GM18520 (cell line): Measurements from ENCODE around the gene ROPN1.
"Not testable (repeated sequence)": the region's sequence is repeated elsewhere in the genome, so short reads cannot be mapped to it uniquely, and the experiment has no call there.

Source experiments
- ATAC-seq: cut with Tn5 transposase; IDR thresholded peaks from one replicate; pipeline ENCODE4 v1.9.1; 2021; ENCODE audit not compliant: unreplicated experiment

The ROPN1 gene

DNA sequence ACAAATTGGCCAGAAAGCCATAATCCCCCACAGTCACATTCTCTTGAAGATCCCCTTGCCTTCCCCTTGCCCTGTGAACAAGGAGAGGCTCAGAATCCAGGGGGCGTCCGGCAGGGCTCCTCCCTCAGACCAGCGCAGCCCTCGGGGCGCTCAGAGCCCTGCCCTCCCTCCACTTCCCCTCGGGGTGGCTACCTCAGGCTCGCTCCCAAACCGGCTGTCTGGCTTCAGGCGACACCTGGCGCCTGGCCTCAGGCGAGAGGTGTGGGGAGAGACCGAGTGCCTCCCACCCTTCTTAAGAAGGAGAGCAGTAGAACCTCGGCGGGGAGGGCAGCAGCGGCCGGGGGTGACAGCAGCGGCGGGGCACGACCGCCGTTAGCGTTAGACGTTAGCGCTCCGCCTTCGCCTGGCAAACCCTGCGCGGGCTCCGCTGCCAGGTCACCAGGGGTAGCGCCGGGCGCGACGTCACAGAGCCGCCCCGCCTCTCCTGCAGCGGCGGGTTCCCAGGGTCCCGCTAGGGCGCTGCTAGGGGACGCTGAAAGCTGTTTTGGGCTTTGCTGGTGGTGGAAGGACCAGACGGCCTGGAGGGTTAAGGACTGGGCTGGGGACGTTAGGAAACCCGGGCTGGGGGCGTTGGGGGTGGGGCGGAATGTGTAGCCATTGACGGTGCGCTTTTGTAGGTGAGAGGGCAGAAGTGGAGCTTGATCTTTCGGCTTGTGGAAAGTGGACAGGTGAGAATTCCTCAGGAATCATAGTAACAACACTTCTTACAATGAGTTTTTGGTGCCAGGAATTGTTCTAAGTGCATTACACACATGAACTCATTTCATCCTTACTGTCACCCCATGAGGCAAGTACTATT lies at the start of gene ROPN1:
TSS of gene ROPN1 (minus strand) at position 395 of the 859 bp plus-strand sequence. CDS start 11,643 bp downstream, outside the sequence.
- ATAC-seq = not testable (repeated sequence)

DNA sequence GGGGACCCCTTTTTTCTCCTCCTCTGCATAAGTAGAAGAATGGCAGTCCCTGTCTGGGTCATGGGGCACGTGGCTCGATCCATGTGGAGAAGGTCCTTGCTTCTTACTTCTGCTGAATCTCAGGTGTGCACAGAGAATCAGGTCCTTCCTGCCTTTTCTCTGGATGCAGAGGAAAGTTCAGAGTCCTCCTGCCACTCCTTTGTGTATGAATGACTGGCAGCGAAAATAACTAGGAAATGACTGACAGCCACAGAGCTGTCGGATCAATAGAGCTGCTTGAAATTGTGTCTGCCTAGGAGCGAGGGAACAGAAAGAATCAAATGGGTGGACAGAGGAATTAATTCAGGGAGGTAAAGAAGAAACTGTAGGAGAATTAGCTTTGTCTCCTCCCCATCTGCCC lies 49.6 kb upstream of the ROPN1 start:
- no peak for ATAC-seq

- ATAC-seq = no peak
Observed at GRCh38 chr3:124037326-124037725, 45.4 kb upstream of the ROPN1 start.

GRCh38 chr3:124036214-124036613 lies 44.3 kb upstream of the ROPN1 start:
- ATAC-seq = not testable (repeated sequence)

- ATAC-seq = no peak
Observed at GRCh38 chr3:124035463-124036121, 43.7 kb upstream of the ROPN1 start.

- no peak for ATAC-seq
Observed at GRCh38 chr3:124034844-124035152, 42.9 kb upstream of the ROPN1 start.

GRCh38 chr3:124034016-124034843 lies 42.3 kb upstream of the ROPN1 start:
- ATAC-seq = no peak

DNA sequence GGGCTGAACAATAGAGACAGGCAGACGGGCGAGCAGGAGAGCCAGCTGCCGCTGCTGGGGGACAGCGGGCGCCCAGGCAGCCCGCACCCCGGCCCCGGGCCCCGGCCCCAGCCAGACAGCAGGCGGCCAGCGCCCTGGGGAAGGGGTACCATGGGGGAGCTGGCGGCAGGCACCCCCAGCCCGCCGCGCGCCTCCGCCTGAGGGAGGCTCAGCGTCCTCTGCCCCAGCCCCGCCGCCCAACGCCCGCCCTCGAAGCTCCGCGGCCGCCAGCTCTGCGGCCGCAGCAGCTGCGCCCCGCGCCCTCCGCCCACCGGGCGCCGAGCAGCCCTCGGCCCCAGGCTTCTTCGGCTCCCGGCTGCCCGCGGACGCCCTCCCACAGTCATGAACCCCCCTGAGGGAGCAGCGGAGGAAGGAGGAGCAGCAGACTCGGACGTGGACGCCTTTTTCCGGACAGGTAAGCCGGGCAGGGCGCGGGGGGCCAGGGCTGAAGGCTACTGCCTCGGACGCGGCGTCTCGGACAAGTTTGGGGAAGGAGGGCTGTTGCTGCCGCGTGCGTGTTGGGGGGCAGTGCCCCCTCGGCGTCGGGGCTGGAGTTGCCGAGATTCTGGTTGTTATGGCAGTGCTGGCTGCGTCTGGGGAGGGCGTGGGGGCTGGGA lies 41.6 kb upstream of the ROPN1 start, which contains the start of gene KALRN:
TSS of gene KALRN (plus strand) at position 10 of the 656 bp plus-strand sequence.
- ATAC-seq = no peak

DNA sequence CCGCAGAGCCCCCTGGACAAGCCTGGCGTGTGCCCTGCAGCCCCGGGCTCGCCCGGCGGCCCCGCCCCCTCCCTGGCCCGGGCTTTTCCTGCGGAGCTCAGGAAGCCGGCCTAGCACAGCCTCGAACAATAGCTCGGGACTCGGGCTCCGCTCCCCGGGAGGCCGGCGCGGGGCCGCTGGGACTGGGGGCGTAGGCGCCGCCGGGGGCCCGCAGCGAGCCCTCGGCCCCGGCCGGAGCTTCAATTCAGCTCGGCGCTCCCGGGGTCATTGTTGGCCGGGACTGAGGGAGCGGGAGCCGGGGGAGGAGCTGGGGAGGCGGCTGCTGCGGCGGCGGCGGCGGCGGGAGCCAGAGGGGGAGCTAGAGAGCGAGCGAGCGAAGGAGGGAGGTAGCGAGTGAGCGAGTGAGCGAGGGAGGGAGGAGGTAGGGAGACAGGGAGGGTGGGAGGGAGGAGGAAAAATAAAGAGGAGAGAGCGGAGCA lies 41.0 kb upstream of the ROPN1 start:
- peak; percentile 48 for ATAC-seq

- no peak for ATAC-seq
Observed at GRCh38 chr3:124032311-124032880, 40.5 kb upstream of the ROPN1 start.

- no peak for ATAC-seq
Observed at GRCh38 chr3:124026516-124026915, 34.6 kb upstream of the ROPN1 start.

DNA sequence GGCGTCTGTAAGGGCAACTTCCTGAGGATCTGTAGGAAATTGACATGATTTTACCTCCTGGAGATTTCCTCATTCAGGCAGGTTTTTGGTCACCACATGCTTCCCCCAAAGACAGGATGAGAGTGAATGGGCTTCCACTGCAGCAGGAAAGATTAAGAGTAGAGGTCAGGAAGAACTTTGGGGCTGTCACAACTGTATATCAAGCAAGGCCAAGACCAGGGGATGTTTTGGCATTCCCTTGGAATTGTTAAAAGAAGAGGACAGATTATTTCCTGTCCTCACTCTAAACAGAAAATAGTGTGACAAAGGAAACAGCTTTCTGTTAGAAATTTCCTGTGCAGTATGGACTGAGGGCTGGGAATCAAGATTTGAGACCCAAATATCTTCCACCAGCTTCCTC lies 31.6 kb upstream of the ROPN1 start:
- ATAC-seq = not testable (repeated sequence)

DNA sequence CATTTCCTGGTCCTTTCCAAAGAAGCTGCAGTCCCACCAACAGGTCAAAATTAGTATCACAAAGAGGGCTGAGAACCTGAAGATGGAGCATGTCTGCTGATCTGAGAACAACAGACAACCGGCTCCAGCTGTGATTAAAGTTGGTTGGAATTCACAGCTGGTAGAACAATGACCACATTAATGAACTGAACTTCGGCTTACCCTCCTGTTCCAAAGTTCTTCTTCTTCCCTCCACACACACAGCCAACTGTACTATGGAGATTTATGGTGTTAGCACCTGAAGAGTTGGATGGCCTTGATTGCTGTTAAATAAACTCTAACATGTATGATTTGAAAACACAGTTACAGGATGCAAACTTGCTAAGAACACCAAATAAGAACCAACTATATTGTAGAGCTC lies 27.4 kb upstream of the ROPN1 start:
- no peak for ATAC-seq

DNA sequence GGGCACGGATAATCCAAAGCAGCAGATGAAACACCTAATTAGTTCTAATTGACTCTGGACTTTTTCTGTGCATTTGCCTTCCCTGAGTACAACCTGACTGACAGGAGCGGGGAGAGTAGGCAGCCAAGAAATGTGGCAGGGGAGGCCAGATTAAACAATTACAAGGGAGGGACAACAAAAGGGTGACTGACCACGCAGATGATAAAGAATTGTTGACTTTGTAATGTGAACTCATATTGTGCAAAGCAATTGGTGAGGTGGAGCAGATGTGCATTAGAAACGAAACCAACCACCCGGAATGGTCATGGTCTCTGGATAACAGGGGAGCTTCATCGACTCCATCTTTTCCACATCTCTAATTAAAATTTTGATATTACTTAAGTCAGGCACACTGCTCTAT lies 25.6 kb upstream of the ROPN1 start:
- not testable (repeated sequence) for ATAC-seq

DNA sequence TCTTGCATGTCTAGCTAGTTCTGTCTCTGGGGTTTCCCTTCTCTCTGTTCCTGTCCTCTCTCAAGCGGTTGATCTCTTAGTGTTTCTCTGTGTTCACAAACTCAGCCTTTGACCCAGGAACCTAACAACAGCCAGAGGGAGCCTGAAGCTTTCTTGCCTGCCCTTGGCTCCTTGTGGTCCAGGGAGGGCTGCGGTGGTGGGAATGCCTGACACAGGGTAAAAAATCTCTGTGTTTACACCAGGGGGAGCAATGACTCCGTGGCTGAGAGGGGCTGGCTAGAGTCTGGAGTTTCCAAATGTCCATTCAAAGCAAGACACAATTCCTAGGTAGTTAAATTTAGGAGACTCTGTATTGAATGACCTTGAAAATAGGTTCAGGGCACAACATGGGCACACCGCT lies 24.6 kb upstream of the ROPN1 start:
- ATAC-seq = not testable (repeated sequence)

DNA sequence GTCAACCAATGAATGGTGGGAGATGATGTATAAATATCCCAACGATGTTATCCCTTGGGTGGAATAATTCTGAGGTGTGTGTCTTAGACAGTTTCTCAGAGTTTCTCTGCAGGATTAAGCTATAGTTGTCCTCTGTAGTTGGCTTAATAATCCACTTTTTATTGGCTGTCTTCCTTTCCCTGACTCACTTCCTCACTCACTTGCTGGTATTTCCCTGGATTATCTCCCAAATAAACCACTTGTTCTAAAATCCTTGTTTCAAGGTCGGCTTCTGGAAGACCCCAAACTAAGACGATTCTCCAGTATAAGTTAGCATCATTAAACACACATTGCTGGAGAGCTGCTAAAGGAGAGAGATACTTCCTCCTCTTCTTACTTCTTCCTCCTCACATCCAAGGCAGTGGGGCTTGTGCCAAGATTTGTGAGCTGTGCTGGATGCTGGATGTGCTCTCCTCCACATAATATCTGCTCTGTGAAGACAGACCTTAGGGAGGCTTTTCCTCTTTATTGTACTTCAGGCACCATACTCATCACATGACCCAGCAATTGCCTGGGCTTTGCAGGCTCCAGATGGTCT lies 22.5 kb upstream of the ROPN1 start:
- no peak for ATAC-seq

- ATAC-seq = not testable (repeated sequence)
Observed at GRCh38 chr3:124008321-124008720, 16.4 kb upstream of the ROPN1 start.

GRCh38 chr3:124007186-124007585 lies 15.3 kb upstream of the ROPN1 start:
- ATAC-seq = no peak

GRCh38 chr3:124002405-124003079 lies 10.6 kb upstream of the ROPN1 start:
- ATAC-seq = not testable (repeated sequence)
